ENCODE data around the gene NHLRC1.

GRCh38 chr6:18096423-18096822 lies 26.1 kb downstream of the NHLRC1 start:
- no peak for TF ChIP-seq YY1 (IDR thresholded peaks at IDR 0.05; ENCODE audit: insufficient read depth, insufficient read length)
- no peak for TF ChIP-seq ZNF274 (IDR thresholded peaks at IDR 0.05; ENCODE audit: low read depth, low read length)
